AG04450 (cell line): ENCODE results near the gene ANKS1B. TPM values are rescaled to one million over a fixed set of nuclear protein-coding genes. Genes with fewer than 3 reads are reported as not detected.

Experiments
- CTCF ChIA-PET: fragments of 300-600, 350-600 bp; formaldehyde crosslinking; extraction: SDS; loops from one replicate; lab custom pipeline; 2022; ENCODE audit warnings: antibody characterized with exemption, inconsistent platforms; lab: Charles Lee
- POLR2A ChIA-PET: fragments of 350-600 bp; formaldehyde crosslinking; extraction: SDS; loops from one replicate; lab custom pipeline; 2021; ENCODE audit warnings: antibody characterized with exemption, inconsistent platforms; lab: Yijun Ruan, JAX
- DNase-seq: peaks from one replicate; pipeline ENCODE4 v3.0.0-alpha.2; 2011; ENCODE audit warnings: low read depth, low spot score
- H3K27ac ChIP-seq: one replicate; pipeline ENCODE4 v1.5.1; 2012; ENCODE audit warnings: low read depth, low read length, control low read depth
- H3K27me3 ChIP-seq: one replicate; pipeline ENCODE4 v1.6.0; 2012; ENCODE audit warnings: low read length; ENCODE audit not compliant: control insufficient read depth, insufficient read depth
- H3K4me3 ChIP-seq: 2 replicates; pipeline ENCODE4 v1.5.1; 2011; ENCODE audit warnings: mild to moderate bottlenecking, low read depth, low read length, control low read depth
- H3K9me3 ChIP-seq: 2 replicates; pipeline ENCODE4 v1.5.1; 2012; ENCODE audit warnings: low read length; ENCODE audit not compliant: control insufficient read depth, insufficient read depth
- CTCF ChIP-seq: IDR thresholded peaks from 2 replicates; pipeline ENCODE4 v1.5.1; 2011; ENCODE audit warnings: low read depth, low read length, control low read depth, inconsistent platforms
- polyA plus RNA-seq: library from polyadenylated mRNA; depleted of rRNA; stranded (reverse); fragments of >200 nt; gene quantifications from 2 replicates; pipeline ENCODE4 v1.2.3, GENCODE V29; 2011

ANKS1B gene
- polyA plus RNA-seq, 1 experiment, result 0.22 TPM

- DNase-seq, result no peak
- no peak for TF ChIP-seq CTCF
- Histone ChIP-seq H3K27me3 (no peaks in the 10 kb centered on the region), H3K27ac (no peak overlapping the region), H3K9me3 (no peaks in the 10 kb centered on the region), H3K4me3 (no peak overlapping the region)
- CTCF ChIA-PET, result no interaction called here
- POLR2A ChIA-PET, result no interaction called here
Observed at GRCh38 chr12:99898645-99899044, 86.1 kb downstream of the ANKS1B start.

GRCh38 chr12:99879439-99879838 is 105.3 kb downstream of the ANKS1B start:
- Histone ChIP-seq H3K27ac (no peak overlapping the region), H3K27me3 (no peaks in the 10 kb centered on the region), H3K4me3 (no peak overlapping the region), H3K9me3 (no peaks in the 10 kb centered on the region)
- TF ChIP-seq CTCF, result no peak
- POLR2A ChIA-PET, result no interaction called here
- no peak for DNase-seq
- CTCF ChIA-PET, result no interaction called here

- CTCF ChIA-PET, result no interaction called here
- TF ChIP-seq CTCF, result no peak
- DNase-seq, result no peak
- POLR2A ChIA-PET, result no interaction called here
- Histone ChIP-seq H3K27me3 (no peaks in the 10 kb centered on the region), H3K9me3 (no peaks in the 10 kb centered on the region), H3K27ac (no peak overlapping the region), H3K4me3 (no peak overlapping the region)
Observed at GRCh38 chr12:99875081-99875480, 109.7 kb downstream of the ANKS1B start.

GRCh38 chr12:99870085-99870484 is 114.7 kb downstream of the ANKS1B start:
- ChIA-PET CTCF (no interaction called here), POLR2A (no interaction called here)
- TF ChIP-seq CTCF, result no peak

GRCh38 chr12:99861731-99862130 is 123.0 kb downstream of the ANKS1B start:
- CTCF ChIA-PET, result interaction anchor here (0.6 kb wide), 2 partner anchors 91 to 373 kb away, joined by 3 to 12 read pairs; no protein-coding TSS in a partner anchor
- Histone ChIP-seq H3K4me3 (no peak overlapping the region), H3K27ac (no peak overlapping the region), H3K27me3 (no peaks in the 10 kb centered on the region), H3K9me3 (no peaks in the 10 kb centered on the region)
- POLR2A ChIA-PET, result no interaction called here
- TF ChIP-seq CTCF, result no peak
- DNase-seq, result no peak

More at GRCh38 chr12:99870085-99870484, 114.7 kb downstream of the ANKS1B start:
- Histone ChIP-seq H3K9me3 (no peaks in the 10 kb centered on the region), H3K27me3 (no peaks in the 10 kb centered on the region), H3K27ac (no peak overlapping the region), H3K4me3 (no peak overlapping the region)
- DNase-seq, result no peak
